Testis (tissue), 2 donors: ENCODE measurements around the gene KLHDC4.

Experiments used
- POLR2A ChIP-seq: fragments of 450-650 bp; IDR thresholded peaks from one replicate; pipeline ENCODE4 v1.6.1; 2017; ENCODE audit warnings: antibody characterized with exemption, mild to moderate bottlenecking, moderate library complexity
- TF ChIP-seq, protein P1 (sequence below), 3 experiments: fragments of 450-650 bp in 2 of 3; fragments of 200-600 bp in 1 of 3; sonication (generic) in 1 of 3; IDR thresholded peaks; one replicate each; pipeline ENCODE4 v1.5.1; 2016 to 2019; ENCODE audit warnings: antibody characterized with exemption in 3 of 3, mild to moderate bottlenecking in 2 of 3, moderate library complexity in 1 of 3

- TF ChIP-seq, protein P1, sequence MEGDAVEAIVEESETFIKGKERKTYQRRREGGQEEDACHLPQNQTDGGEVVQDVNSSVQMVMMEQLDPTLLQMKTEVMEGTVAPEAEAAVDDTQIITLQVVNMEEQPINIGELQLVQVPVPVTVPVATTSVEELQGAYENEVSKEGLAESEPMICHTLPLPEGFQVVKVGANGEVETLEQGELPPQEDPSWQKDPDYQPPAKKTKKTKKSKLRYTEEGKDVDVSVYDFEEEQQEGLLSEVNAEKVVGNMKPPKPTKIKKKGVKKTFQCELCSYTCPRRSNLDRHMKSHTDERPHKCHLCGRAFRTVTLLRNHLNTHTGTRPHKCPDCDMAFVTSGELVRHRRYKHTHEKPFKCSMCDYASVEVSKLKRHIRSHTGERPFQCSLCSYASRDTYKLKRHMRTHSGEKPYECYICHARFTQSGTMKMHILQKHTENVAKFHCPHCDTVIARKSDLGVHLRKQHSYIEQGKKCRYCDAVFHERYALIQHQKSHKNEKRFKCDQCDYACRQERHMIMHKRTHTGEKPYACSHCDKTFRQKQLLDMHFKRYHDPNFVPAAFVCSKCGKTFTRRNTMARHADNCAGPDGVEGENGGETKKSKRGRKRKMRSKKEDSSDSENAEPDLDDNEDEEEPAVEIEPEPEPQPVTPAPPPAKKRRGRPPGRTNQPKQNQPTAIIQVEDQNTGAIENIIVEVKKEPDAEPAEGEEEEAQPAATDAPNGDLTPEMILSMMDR (IDR thresholded peaks at IDR 0.05) = no peak
- no peak for TF ChIP-seq POLR2A
Observed at GRCh38 chr16:87792205-87792565, 26.4 kb upstream of the KLHDC4 start.
